H9 (cell line): Measurements from ENCODE around the gene VAV3. TPM values are rescaled to one million over a fixed set of nuclear protein-coding genes. Genes with fewer than 3 reads are reported as not detected.

Source experiments
- DNase-seq: peaks from one replicate; pipeline ENCODE4 v3.0.0-alpha.2; 2017
- H2AFZ ChIP-seq: one replicate; pipeline ENCODE4 v1.6.1; 2013; ENCODE audit warnings: mild to moderate bottlenecking, low read length, control low read depth, moderate library complexity
- H2AK5ac ChIP-seq: 2 replicates; pipeline ENCODE4 v1.6.1; 2013; ENCODE audit warnings: low read length, control low read depth, mixed read lengths; ENCODE audit not compliant: insufficient read length
- H2BK120ac ChIP-seq: one replicate; pipeline ENCODE4 v1.6.1; 2013; ENCODE audit warnings: low read depth, mild to moderate bottlenecking, low read length, control low read depth, inconsistent platforms; ENCODE audit not compliant: poor library complexity, severe bottlenecking
- H2BK12ac ChIP-seq: 2 replicates; pipeline ENCODE4 v1.6.1; 2013; ENCODE audit warnings: low read length, control low read depth, mixed read lengths, low read depth; ENCODE audit not compliant: insufficient read length
- H2BK15ac ChIP-seq: 2 replicates; pipeline ENCODE4 v1.6.1; 2013; ENCODE audit warnings: low read depth, low read length, control low read depth
- H2BK20ac ChIP-seq: one replicate; pipeline ENCODE4 v1.6.1; 2013; ENCODE audit warnings: low read depth, mild to moderate bottlenecking, low read length, control low read depth, inconsistent platforms; ENCODE audit not compliant: poor library complexity, severe bottlenecking
- H2BK5ac ChIP-seq: 2 replicates; pipeline ENCODE4 v1.6.1; 2013; ENCODE audit warnings: low read length, control low read depth, mixed read lengths; ENCODE audit not compliant: insufficient read length
- H3K14ac ChIP-seq: 2 replicates; pipeline ENCODE4 v1.6.1; 2013; ENCODE audit warnings: low read length, control low read depth; ENCODE audit not compliant: insufficient read depth
- H3K18ac ChIP-seq: 2 replicates; pipeline ENCODE4 v1.6.1; 2013; ENCODE audit warnings: low read depth, mild to moderate bottlenecking, mixed read lengths, low read length, control low read depth; ENCODE audit not compliant: insufficient read length
- H3K23ac ChIP-seq: 2 replicates; pipeline ENCODE4 v1.6.1; 2013; ENCODE audit warnings: low read length, control low read depth, mixed read lengths, low read depth; ENCODE audit not compliant: insufficient read length
- H3K23me2 ChIP-seq: 2 replicates; pipeline ENCODE4 v1.6.1; 2013; ENCODE audit warnings: low read depth, mild to moderate bottlenecking, mixed read lengths, low read length, control low read depth; ENCODE audit not compliant: insufficient read length, poor library complexity, severe bottlenecking
- H3K27ac ChIP-seq: 2 replicates; pipeline ENCODE4 v1.5.1; 2013; ENCODE audit warnings: low read length, control low read depth, mixed read lengths, low read depth; ENCODE audit not compliant: insufficient read length
- H3K27me3 ChIP-seq: 2 replicates; pipeline ENCODE4 v1.6.1; 2013; ENCODE audit warnings: low read length, control low read depth, inconsistent platforms; ENCODE audit not compliant: insufficient read depth
- H3K4ac ChIP-seq: 2 replicates; pipeline ENCODE4 v1.6.1; 2013; ENCODE audit warnings: low read depth, mild to moderate bottlenecking, control low read depth, inconsistent platforms, low read length, moderate library complexity
- H3K4me1 ChIP-seq: 2 replicates; pipeline ENCODE4 v1.6.1; 2013; ENCODE audit warnings: low read length, control low read depth, inconsistent platforms; ENCODE audit not compliant: insufficient read depth
- H3K4me2 ChIP-seq: 2 replicates; pipeline ENCODE4 v1.6.1; 2013; ENCODE audit warnings: low read length, control low read depth, mixed read lengths; ENCODE audit not compliant: insufficient read length, insufficient read depth
- H3K56ac ChIP-seq: 2 replicates; pipeline ENCODE4 v1.6.1; 2013; ENCODE audit warnings: low read depth, mild to moderate bottlenecking, mixed read lengths, low read length, control low read depth; ENCODE audit not compliant: insufficient read length
- H3K79me1 ChIP-seq: 2 replicates; pipeline ENCODE4 v1.6.1; 2013; ENCODE audit warnings: low read depth, mild to moderate bottlenecking, moderate library complexity, low read length, control low read depth, inconsistent platforms; ENCODE audit not compliant: insufficient read depth, poor library complexity, severe bottlenecking
- H3K79me2 ChIP-seq: 2 replicates; pipeline ENCODE4 v1.6.1; 2013; ENCODE audit warnings: low read length, control low read depth, inconsistent platforms; ENCODE audit not compliant: insufficient read depth
- H3K9ac ChIP-seq: 2 replicates; pipeline ENCODE4 v1.6.1; 2013; ENCODE audit warnings: low read length, control low read depth, mixed read lengths; ENCODE audit not compliant: insufficient read length; ENCODE audit errors: extremely low read depth
- H3K9me3 ChIP-seq: one replicate; pipeline ENCODE4 v1.6.1; 2013; ENCODE audit warnings: low read depth, low read length, inconsistent platforms; ENCODE audit not compliant: control insufficient read depth
- H3T11ph ChIP-seq: one replicate; pipeline ENCODE4 v1.6.1; 2013; ENCODE audit warnings: mild to moderate bottlenecking, low read length, control low read depth, inconsistent platforms
- H4K20me1 ChIP-seq: one replicate; pipeline ENCODE4 v1.6.1; 2013; ENCODE audit not compliant: control insufficient read depth, insufficient read length, insufficient read depth
- H4K5ac ChIP-seq: 2 replicates; pipeline ENCODE4 v1.6.1; 2013; ENCODE audit warnings: low read depth, mild to moderate bottlenecking, mixed read lengths, low read length, control low read depth; ENCODE audit not compliant: insufficient read length
- H4K8ac ChIP-seq: replicated peaks from 2 replicates; pipeline ENCODE4 v1.6.1; 2013; ENCODE audit warnings: low read length, control low read depth, mixed read lengths, low read depth; ENCODE audit not compliant: insufficient read length
- H4K91ac ChIP-seq: 2 replicates; pipeline ENCODE4 v1.6.1; 2013; ENCODE audit warnings: low read depth, mild to moderate bottlenecking, moderate library complexity, mixed read lengths, low read length, control low read depth; ENCODE audit not compliant: insufficient read length
- H3K27ac Mint-ChIP-seq, 3 experiments: 2 replicates in 2 of 3; 3 replicates in 1 of 3; pipeline ENCODE4 v1.8.0; 2020 to 2021; ENCODE audit warnings: mixed read lengths in 3 of 3, mild to moderate bottlenecking in 1 of 3, moderate library complexity in 1 of 3
- H3K27me3 Mint-ChIP-seq: 2 replicates; pipeline ENCODE4 v1.8.0; 2021; ENCODE audit warnings: low read depth, mild to moderate bottlenecking, moderate library complexity, mixed read lengths
- H3K36me3 Mint-ChIP-seq, 3 experiments: 2 replicates in 2 of 3; 3 replicates in 1 of 3; pipeline ENCODE4 v1.8.0; 2020 to 2021; ENCODE audit warnings: low read depth in 3 of 3, mixed read lengths in 3 of 3; ENCODE audit not compliant: insufficient read depth in 1 of 3
- H3K4me1 Mint-ChIP-seq, 2 experiments: 2 replicates each; pipeline ENCODE4 v1.8.0; 2020; ENCODE audit warnings: mixed read lengths in 2 of 2
- H3K4me3 Mint-ChIP-seq, 2 experiments: 2 replicates in 1 of 2; 3 replicates in 1 of 2; pipeline ENCODE4 v1.8.0; 2020 to 2021; ENCODE audit warnings: mild to moderate bottlenecking in 2 of 2, mixed read lengths in 2 of 2, moderate library complexity in 1 of 2
- H3K9me3 Mint-ChIP-seq, 2 experiments: 2 replicates in 1 of 2; 3 replicates in 1 of 2; pipeline ENCODE4 v1.8.0; 2020; ENCODE audit warnings: mild to moderate bottlenecking in 2 of 2, mixed read lengths in 2 of 2, moderate library complexity in 1 of 2
- CTCF ChIP-seq: fragments of 200-600 bp; sonication (generic); conservative IDR thresholded peaks from 3 replicates; pipeline ENCODE4 v1.8.0; 2021; ENCODE audit warnings: antibody characterized with exemption, mild to moderate bottlenecking
- WGBS: extraction: QIAGEN DNeasy Blood & Tissue Kit; methylation state at CpG from one replicate; pipeline ENCODE4 v1.1.7; 2013; ENCODE audit warnings: missing lambda C conversion rate, low lambda C conversion rate, mixed read lengths; ENCODE audit not compliant: insufficient read length; ENCODE audit errors: extremely low coverage; 5-methylcytosine and 5-hydroxymethylcytosine counted together
- total RNA-seq: library from RNA; stranded (reverse); gene quantifications from 2 replicates; pipeline ENCODE4 v1.2.1, GENCODE V29; 2021

VAV3 gene
- total RNA-seq, 1 experiment from 2014 or later: 5.1 TPM

- no peak overlapping the region for H3K56ac ChIP-seq
- no CpG with 5 or more reads among the region's 1 CpG for WGBS
- no peak for DNase-seq
- no peak overlapping the region for H3K18ac ChIP-seq
- H3K27ac ChIP-seq: no peak overlapping the region
- no peak overlapping the region for H3K4me2 ChIP-seq
- no peaks in the 10 kb centered on the region for H3K27me3 ChIP-seq
- H3K27me3 Mint-ChIP-seq: peaks cover 1% of the 10 kb centered on the region; the same call in 1 of the 2 replicates
- H3K4ac ChIP-seq: no peak overlapping the region
- no peaks in the 10 kb centered on the region for H3K23me2 ChIP-seq
- H3K23ac ChIP-seq: no peak overlapping the region
- H3K14ac ChIP-seq: no peak overlapping the region
- peaks cover 11 to 17% of the 10 kb centered on the region in 2 experiments for H3K4me1 Mint-ChIP-seq
- no peak overlapping the region for H4K8ac ChIP-seq
- H3K9me3 ChIP-seq: no peaks in the 10 kb centered on the region
- peaks cover 6 to 15% (median 14%) of the 10 kb centered on the region in 3 experiments for H3K36me3 Mint-ChIP-seq
- H3K4me1 ChIP-seq: peaks cover 2% of the 10 kb centered on the region; the same call in 1 of the 2 replicates
- no peak overlapping the region for H3T11ph ChIP-seq
- no peak overlapping the region for H3K4me3 Mint-ChIP-seq
- no peak overlapping the region for H2BK120ac ChIP-seq
- no peaks in the 10 kb centered on the region for H3K79me2 ChIP-seq
- no peaks in the 10 kb centered on the region for H4K20me1 ChIP-seq
- H3K79me1 ChIP-seq: peaks cover 3% of the 10 kb centered on the region
- no peak overlapping the region for H4K91ac ChIP-seq
- H3K27ac Mint-ChIP-seq: peak overlapping the region in 2 of 3 experiments; percentile 2 to 56; a peak in 3 of 7 replicates
- H2BK5ac ChIP-seq: no peak overlapping the region
- no peak overlapping the region for H2BK12ac ChIP-seq
- H2AFZ ChIP-seq: no peak overlapping the region
- H3K9ac ChIP-seq: no peak overlapping the region
- TF ChIP-seq CTCF: no peak
- no peak overlapping the region for H2BK20ac ChIP-seq
- no peak overlapping the region for H4K5ac ChIP-seq
- peaks cover 7 to 10% of the 10 kb centered on the region in 2 experiments for H3K9me3 Mint-ChIP-seq
- H2AK5ac ChIP-seq: no peak overlapping the region
- no peak overlapping the region for H2BK15ac ChIP-seq
Measured at GRCh38 chr1:107896936-107897335, 68.0 kb downstream of the VAV3 start.
